HG02642 (cell line): Measurements from ENCODE around the gene SLC34A1.
"Not testable (repeated sequence)": the region's sequence is repeated elsewhere in the genome, so short reads cannot be mapped to it uniquely, and the experiment has no call there.

Source experiments
- ATAC-seq: cut with Tn5 transposase; IDR thresholded peaks from one replicate; pipeline ENCODE4 v1.9.1; 2021; ENCODE audit warnings: mild to moderate bottlenecking; ENCODE audit not compliant: unreplicated experiment, poor library complexity

Gene SLC34A1

GRCh38 chr5:177355162-177355867 lies 28.9 kb upstream of the SLC34A1 start:
- ATAC-seq = no peak

- no peak for ATAC-seq
Measured at GRCh38 chr5:177355868-177356168, 28.4 kb upstream of the SLC34A1 start.

- no peak for ATAC-seq
Measured at GRCh38 chr5:177356746-177357145, 27.5 kb upstream of the SLC34A1 start.

- ATAC-seq = no peak
Measured at GRCh38 chr5:177357146-177357458, 27.1 kb upstream of the SLC34A1 start.

- peak; percentile 88 for ATAC-seq
Measured at GRCh38 chr5:177357459-177358351, 26.5 kb upstream of the SLC34A1 start, which contains the start of gene RGS14. Gene RGS14 (plus strand): TSS chr5:177357924. CDS start chr5:177358025, 101 bp downstream.

- ATAC-seq = peak; percentile 4
Measured at GRCh38 chr5:177358370-177358819, 25.8 kb upstream of the SLC34A1 start.

- no peak for ATAC-seq
Measured at GRCh38 chr5:177359451-177359851, 24.8 kb upstream of the SLC34A1 start.

- ATAC-seq = no peak
Measured at GRCh38 chr5:177359860-177360259, 24.4 kb upstream of the SLC34A1 start.

- ATAC-seq = not testable (repeated sequence)
Measured at GRCh38 chr5:177360740-177361139, 23.5 kb upstream of the SLC34A1 start.

GRCh38 chr5:177361418-177362291 lies 22.6 kb upstream of the SLC34A1 start:
- ATAC-seq = no peak

GRCh38 chr5:177362292-177362609 lies 22.0 kb upstream of the SLC34A1 start:
- no peak for ATAC-seq

GRCh38 chr5:177362610-177363507 lies 21.4 kb upstream of the SLC34A1 start:
- ATAC-seq = peak; percentile 31

- no peak for ATAC-seq
Measured at GRCh38 chr5:177363565-177363964, 20.7 kb upstream of the SLC34A1 start.

- peak; percentile 30 for ATAC-seq
Measured at GRCh38 chr5:177364159-177364962, 19.9 kb upstream of the SLC34A1 start.

- no peak for ATAC-seq
Measured at GRCh38 chr5:177365845-177366527, 18.2 kb upstream of the SLC34A1 start.

GRCh38 chr5:177366528-177367322 lies 17.5 kb upstream of the SLC34A1 start:
- ATAC-seq = no peak

GRCh38 chr5:177367323-177367848 lies 16.8 kb upstream of the SLC34A1 start:
- ATAC-seq = no peak
